NCI-H1694 (cell line): ENCODE results near the gene TMEM89.

ENCODE experiments used
- DNase-seq: peaks from one replicate; lab custom pipeline; 2025; lab: John Stamatoyannopoulos, UW

Gene TMEM89

DNA sequence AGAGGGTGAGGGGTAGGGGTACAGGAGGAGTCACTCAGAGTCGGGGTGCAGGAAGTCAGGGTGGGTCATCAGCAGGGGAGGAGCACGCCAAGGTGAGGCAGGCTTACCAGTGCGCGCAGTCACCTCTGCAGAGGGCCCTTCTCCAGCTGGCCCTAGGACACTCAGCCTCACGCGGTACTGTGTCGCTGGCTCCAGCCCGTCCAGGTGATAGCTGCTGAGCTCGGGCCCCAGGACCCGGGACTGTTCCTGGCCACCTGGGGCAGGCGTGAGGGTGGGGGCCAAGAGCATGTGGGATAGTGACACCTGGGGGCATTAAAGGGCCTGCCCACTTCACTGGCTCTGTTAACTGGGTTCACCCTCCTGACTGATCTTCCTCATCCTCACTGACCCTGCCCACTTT is 33.9 kb downstream of the TMEM89 start:
- DNase-seq: no peak

DNA sequence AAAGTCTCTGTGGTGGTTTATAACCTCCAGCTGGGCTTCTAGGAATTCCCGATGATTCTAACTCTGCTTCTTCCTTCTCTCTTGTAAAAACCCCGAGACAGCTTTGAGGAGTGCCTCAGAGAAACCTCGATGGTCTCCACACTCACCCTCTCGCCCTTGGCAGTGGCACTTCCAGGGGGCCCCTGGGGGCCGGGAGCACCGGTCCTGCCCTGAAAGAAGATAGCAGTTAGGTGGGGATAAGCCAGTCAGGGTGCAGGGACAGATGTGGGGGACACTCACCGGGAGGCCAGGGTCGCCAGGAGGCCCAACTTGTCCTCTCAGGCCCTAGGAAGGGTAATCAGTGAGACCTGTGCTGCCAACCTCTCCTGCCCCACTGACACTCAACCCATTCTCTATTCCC is 36.2 kb downstream of the TMEM89 start:
- no peak for DNase-seq

DNA sequence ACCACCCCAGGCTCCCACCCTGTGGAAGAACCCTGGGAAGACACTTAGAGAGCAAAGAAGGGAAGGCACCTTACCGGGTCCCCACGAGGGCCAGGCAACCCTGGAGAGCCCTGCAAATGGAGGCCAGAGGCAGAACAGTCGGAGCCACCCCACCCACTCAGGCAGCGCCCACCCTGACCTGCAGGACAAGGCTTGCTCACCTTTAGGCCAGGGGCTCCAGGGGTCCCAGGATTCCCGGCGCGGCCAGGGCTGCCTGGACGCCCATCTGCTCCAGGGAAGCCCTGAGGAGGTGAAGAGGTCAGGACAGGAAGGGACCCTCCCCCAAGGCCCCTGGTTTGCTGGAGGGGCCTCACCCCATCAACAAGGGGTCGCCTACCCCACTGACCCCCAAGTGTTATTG is 36.7 kb downstream of the TMEM89 start:
- no peak for DNase-seq

DNA sequence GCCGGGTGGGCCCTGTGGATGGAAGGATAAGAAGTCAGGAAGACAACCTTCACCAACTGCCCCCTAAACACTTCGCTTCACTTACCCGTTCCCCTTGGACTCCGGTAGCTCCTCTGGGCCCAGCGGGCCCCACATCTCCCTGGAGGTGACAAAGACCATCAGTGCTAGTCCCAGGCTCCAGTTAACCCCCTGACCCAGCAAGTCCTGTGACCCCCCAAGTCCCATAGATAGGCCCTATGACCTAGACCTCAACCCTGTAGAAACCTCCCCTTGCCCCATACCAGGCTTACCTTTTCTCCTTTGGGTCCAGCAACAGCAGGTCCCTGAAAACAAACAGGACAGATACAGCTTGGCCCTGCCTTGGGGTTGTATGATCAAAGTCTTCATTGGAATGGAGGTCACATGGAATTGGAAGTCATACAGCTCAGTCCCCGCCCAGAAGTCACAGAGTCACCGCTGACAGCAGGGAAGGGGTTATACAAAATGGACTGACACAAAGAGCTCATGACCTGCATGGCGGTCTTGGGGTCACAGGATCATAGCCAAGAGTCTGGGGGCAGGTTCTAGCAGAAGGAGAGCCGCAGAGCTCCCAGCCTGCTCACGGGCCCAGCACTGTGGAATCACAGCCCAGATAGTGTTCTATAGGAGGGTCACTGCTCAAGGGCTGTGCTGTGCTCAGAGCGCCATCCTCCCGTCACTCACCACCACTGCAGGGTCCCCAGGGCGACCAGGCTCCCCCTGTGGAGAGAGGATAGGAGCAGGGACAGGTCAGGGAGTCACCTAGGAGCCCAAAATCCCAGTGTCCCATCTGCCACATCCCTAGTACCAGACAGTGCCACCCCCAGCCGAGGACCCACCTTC is 39.7 kb downstream of the TMEM89 start:
- DNase-seq: no peak

DNA sequence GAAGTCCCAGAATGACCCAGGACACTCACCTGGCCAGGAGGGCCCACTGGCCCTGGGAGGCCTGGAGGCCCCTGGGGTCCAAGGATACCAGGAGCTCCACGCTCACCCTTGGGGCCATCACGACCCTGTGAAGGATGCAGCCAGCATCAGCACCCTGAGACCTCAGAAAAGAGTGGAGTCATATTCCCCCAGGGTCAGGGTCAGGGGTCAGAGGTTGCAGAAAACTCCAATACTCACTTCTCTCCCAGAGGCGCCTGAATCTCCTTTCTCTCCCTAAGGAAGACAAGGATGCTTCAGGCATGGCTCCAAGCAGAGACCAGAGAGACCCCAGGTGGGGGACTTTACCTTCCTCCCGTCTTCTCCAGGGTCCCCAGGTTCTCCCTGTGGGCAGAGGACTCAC is 44.9 kb downstream of the TMEM89 start:
- no peak for DNase-seq

DNA sequence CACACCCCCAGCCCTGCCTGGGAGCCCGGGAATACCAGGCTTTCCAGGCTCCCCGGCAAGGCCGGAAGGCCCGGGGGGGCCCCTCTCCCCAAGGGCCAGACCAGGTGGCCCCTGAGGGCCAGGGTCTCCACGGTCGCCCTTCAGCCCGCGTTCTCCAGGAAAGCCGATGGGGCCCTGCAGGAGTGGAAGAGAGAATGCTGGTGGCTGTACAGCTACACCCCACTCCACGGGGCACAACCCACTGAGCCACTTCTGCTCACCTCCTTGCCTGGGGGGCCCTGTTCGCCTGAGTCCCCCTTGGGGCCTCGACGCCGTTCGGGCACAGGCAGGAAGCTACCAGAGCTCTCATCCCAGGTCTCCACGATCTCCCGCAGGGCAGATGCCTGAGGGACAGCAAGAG is 46.2 kb downstream of the TMEM89 start:
- DNase-seq: no peak

DNA sequence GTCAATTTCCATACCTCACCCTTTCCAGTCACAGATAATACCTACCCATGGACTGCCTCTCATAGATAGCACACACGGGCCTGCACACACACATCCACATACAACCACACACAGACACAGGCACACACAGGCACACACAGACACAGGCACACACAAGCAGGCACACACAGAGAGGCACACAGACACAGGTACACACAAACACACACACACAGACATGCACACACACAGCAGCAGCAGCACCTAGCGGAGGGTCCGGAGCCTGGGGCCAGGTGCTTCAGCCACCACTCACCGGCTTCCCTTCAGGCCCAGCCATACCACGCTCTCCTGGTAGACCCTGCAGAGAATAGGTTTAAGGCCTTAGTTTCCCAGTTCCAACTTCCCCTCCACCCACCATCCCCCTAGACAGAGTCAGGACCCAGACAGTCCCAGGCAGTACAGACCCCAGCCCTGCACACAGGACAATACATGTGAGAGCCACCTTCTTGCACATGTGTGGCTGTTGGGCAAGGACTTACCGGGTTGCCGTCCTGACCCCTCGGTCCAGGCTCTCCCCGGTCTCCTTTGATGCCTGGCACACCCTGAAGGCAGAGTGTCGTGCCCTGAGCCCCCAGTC is 47.5 kb downstream of the TMEM89 start:
- DNase-seq: no peak

DNA sequence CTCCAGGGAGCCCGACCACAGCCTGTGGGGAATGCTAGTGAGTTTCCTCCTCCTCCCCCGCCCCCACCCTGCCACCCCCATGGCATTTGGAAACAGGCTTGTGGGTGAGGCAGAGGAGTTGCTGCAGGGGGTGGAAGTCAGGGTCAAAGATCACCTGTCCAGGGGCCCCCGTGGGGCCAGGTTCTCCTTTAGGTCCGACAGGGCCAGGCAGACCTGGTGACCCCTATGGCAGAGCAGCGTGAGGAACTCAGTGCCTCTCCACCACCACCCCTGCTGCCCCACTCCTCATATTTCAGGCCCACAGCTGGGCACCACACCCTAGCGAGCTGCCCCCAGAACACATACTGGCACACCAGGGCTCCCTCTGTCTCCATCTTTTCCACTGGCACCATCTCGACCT is 49.1 kb downstream of the TMEM89 start:
- no peak for DNase-seq

DNA sequence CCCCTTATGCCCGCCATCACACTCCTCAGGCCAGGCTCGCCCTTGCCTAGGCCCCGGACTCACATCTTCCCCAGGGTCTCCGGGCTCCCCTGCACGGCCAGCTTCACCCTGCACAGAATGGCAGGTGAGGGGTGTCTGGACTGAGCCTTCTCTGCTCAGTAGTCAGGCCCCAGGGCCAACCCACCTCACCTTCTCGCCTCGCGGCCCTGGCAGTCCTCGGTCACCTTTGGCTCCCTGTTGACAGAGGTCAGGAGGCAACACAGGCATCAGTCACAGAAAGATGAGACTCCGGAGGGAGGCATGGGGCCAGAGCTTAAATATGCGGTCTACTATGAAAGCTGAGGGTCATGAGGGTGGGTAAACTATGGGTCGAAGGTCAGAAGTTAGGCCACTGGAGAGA is 49.6 kb downstream of the TMEM89 start:
- no peak for DNase-seq
